ENCODE results near the gene HIVEP3.

Gene HIVEP3

GRCh38 chr1:41621256-41621655, 297.5 kb downstream of the HIVEP3 start:
- no peak for DNase-seq

GRCh38 chr1:41620365-41621169, 298.2 kb downstream of the HIVEP3 start:
- DNase-seq, result no peak

- DNase-seq, result peak; percentile 40
Observed at GRCh38 chr1:41619511-41620364, 299.0 kb downstream of the HIVEP3 start.

GRCh38 chr1:41618871-41619270, 299.9 kb downstream of the HIVEP3 start:
- no peak for DNase-seq

GRCh38 chr1:41618066-41618825, 300.5 kb downstream of the HIVEP3 start:
- DNase-seq, result no peak

GRCh38 chr1:41617336-41617735, 301.4 kb downstream of the HIVEP3 start:
- DNase-seq, result no peak

GRCh38 chr1:41616563-41616962, 302.2 kb downstream of the HIVEP3 start:
- DNase-seq, result no peak

- no peak for DNase-seq
Observed at GRCh38 chr1:41615981-41616380, 302.7 kb downstream of the HIVEP3 start.

- no peak for DNase-seq
Observed at GRCh38 chr1:41615316-41615715, 303.4 kb downstream of the HIVEP3 start.

- no peak for DNase-seq
Observed at GRCh38 chr1:41614818-41615217, 303.9 kb downstream of the HIVEP3 start.

GRCh38 chr1:41613689-41614574, 304.8 kb downstream of the HIVEP3 start:
- no peak for DNase-seq

GRCh38 chr1:41612953-41613352, 305.8 kb downstream of the HIVEP3 start:
- DNase-seq, result no peak

GRCh38 chr1:41611932-41612450, 306.7 kb downstream of the HIVEP3 start:
- no peak for DNase-seq

- DNase-seq, result peak; percentile 38
Observed at GRCh38 chr1:41611068-41611931, 307.4 kb downstream of the HIVEP3 start.

GRCh38 chr1:41610361-41610760, 308.4 kb downstream of the HIVEP3 start:
- no peak for DNase-seq

GRCh38 chr1:41609166-41609883, 309.4 kb downstream of the HIVEP3 start:
- DNase-seq, result no peak

- no peak for DNase-seq
Observed at GRCh38 chr1:41608211-41608610, 310.5 kb downstream of the HIVEP3 start.

- no peak for DNase-seq
Observed at GRCh38 chr1:41607808-41608207, 310.9 kb downstream of the HIVEP3 start.

- DNase-seq, result no peak
Observed at GRCh38 chr1:41599912-41600311, 318.8 kb downstream of the HIVEP3 start.

- no peak for DNase-seq
Observed at GRCh38 chr1:41598325-41598724, 320.4 kb downstream of the HIVEP3 start.
